Fibroblast of lung (primary cell): ENCODE results near the gene PHF3. TPM values are rescaled to one million over a fixed set of nuclear protein-coding genes. Genes with fewer than 3 reads are reported as not detected.
"Not testable (repeated sequence)": the region's sequence is repeated elsewhere in the genome, so short reads cannot be mapped to it uniquely, and the experiment has no call there.

Experiments used
- DNase-seq, 2 donors: peaks; one replicate each; pipeline versions ENCODE4 v3.0.0 to v3.0.0-alpha.2; 2010; ENCODE audit warnings: low read depth in 2 of 2
- H2AFZ ChIP-seq: 2 replicates; pipeline ENCODE4 v1.5.1; 2012; ENCODE audit warnings: low read length, control low read depth, inconsistent platforms
- H3K27ac ChIP-seq: 2 replicates; pipeline ENCODE4 v1.5.1; 2011; ENCODE audit warnings: low read length, control low read depth; ENCODE audit not compliant: insufficient read depth
- H3K27me3 ChIP-seq: 2 replicates; pipeline ENCODE4 v1.5.1; 2011; ENCODE audit warnings: mild to moderate bottlenecking, low read length; ENCODE audit not compliant: control insufficient read depth, insufficient read depth
- H3K36me3 ChIP-seq: 2 replicates; pipeline ENCODE4 v1.5.1; 2011; ENCODE audit warnings: low read length; ENCODE audit not compliant: control insufficient read depth, insufficient read depth
- H3K4me1 ChIP-seq: 2 replicates; pipeline ENCODE4 v1.5.1; 2011; ENCODE audit warnings: low read length; ENCODE audit not compliant: control insufficient read depth, insufficient read depth; ENCODE audit errors: extremely low read depth
- H3K4me2 ChIP-seq: 2 replicates; pipeline ENCODE4 v1.5.1; 2011; ENCODE audit warnings: low read length, control low read depth; ENCODE audit not compliant: insufficient read depth; ENCODE audit errors: extremely low read depth
- H3K4me3 ChIP-seq, 4 experiments: fragments of 200-600 bp in 1 of 4; sonication (generic) in 1 of 4; replicated peaks in 1 of 4; 2 replicates each; pipeline ENCODE4 v1.5.1; 2011 to 2016; ENCODE audit warnings: low read length in 4 of 4, low read depth in 3 of 4, mild to moderate bottlenecking in 3 of 4, control low read depth in 2 of 4, inconsistent platforms in 1 of 4, mixed read lengths in 1 of 4; ENCODE audit not compliant: insufficient read depth in 1 of 4; ENCODE audit errors: control extremely low read depth in 1 of 4
- H3K79me2 ChIP-seq: 2 replicates; pipeline ENCODE4 v1.5.1; 2012; ENCODE audit warnings: mild to moderate bottlenecking, low read length, inconsistent platforms; ENCODE audit not compliant: control insufficient read depth, insufficient read depth
- H3K9ac ChIP-seq: 2 replicates; pipeline ENCODE4 v1.5.1; 2011; ENCODE audit warnings: mild to moderate bottlenecking, low read length, control low read depth; ENCODE audit not compliant: insufficient read depth
- H3K9me3 ChIP-seq: 2 replicates; pipeline ENCODE4 v1.5.1; 2012; ENCODE audit warnings: low read depth, low read length; ENCODE audit not compliant: control insufficient read depth, insufficient read depth
- H4K20me1 ChIP-seq: 2 replicates; pipeline ENCODE4 v1.5.1; 2011; ENCODE audit warnings: low read length; ENCODE audit not compliant: control insufficient read depth, insufficient read depth; ENCODE audit errors: extremely low read depth
- CTCF ChIP-seq, 2 donors: IDR thresholded peaks in 1 of 2; conservative IDR thresholded peaks in 1 of 2; 1 replicate in 1 of 2; 2 replicates in 1 of 2; pipeline ENCODE4 v1.5.1; 2011 to 2012; ENCODE audit warnings: low read length in 2 of 2, control low read depth in 1 of 2, inconsistent platforms in 1 of 2, low read depth in 1 of 2, mild to moderate bottlenecking in 1 of 2
- EZH2 ChIP-seq: IDR thresholded peaks from 2 replicates; pipeline ENCODE4 v1.5.1; 2012; ENCODE audit warnings: low read length, control low read depth, mild to moderate bottlenecking; ENCODE audit errors: missing control alignments
- polyA plus RNA-seq, 2 donors: library from polyadenylated mRNA; depleted of rRNA in 1 of 2; stranded (reverse) in 1 of 2; unstranded in 1 of 2; fragments of >200 nt; gene quantifications; 2 replicates each; pipeline ENCODE4 v1.2.1, GENCODE V29; 2011 to 2012; ENCODE audit warnings: missing spikeins in 1 of 2
- total RNA-seq: library from RNA; depleted of rRNA; stranded (reverse); fragments of >200 nt; gene quantifications from 2 replicates; pipeline ENCODE4 v1.2.1, GENCODE V29; 2014

Gene PHF3
- total and polyA plus RNA-seq, 2 donors (not counting 1 experiment from before 2014, with no cell fraction given), result 22.2 to 71.5 TPM

GRCh38 chr6:63734923-63735322 is 99.3 kb downstream of the PHF3 start:
- no peaks in the 10 kb centered on the region for H3K9me3 ChIP-seq
- no peak overlapping the region for H3K4me3 ChIP-seq
- TF ChIP-seq EZH2, result no peak
- no peak for TF ChIP-seq CTCF (conservative IDR thresholded peaks at IDR 0.05 in 1 of 2, IDR thresholded peaks at IDR 0.05 in 1 of 2; ENCODE audit: low read depth in 1 of 2, low read length in 2 of 2)

DNA sequence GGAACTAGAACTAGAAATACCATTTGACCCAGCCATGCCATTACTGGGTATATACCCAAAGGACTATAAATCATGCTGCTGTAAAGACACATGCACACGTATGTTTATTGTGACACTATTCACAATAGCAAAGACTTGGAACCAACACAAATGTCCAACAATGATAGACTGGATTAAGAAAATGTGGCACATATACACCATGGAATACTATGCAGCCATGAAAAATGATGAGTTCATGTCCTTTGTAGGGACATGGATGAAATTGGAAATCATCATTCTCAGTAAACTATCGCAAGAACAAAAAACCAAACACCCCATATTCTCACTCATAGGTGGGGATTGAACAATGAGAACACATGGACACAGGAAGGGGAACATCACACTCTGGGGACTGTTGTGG is 102.6 kb downstream of the PHF3 start:
- not testable (repeated sequence) for H3K36me3 ChIP-seq, H3K4me1 ChIP-seq, H3K9me3 ChIP-seq, H4K20me1 ChIP-seq, H3K4me2 ChIP-seq, H2AFZ ChIP-seq, DNase-seq, H3K27ac ChIP-seq, H3K79me2 ChIP-seq, H3K4me3 ChIP-seq, H3K27me3 ChIP-seq, H3K9ac ChIP-seq

More at GRCh38 chr6:63734923-63735322, 99.3 kb downstream of the PHF3 start:
- H3K4me1 ChIP-seq, result peaks cover 4% of the 10 kb centered on the region
- H3K9ac ChIP-seq, result no peak overlapping the region
- no peaks in the 10 kb centered on the region for H3K27me3 ChIP-seq
- H3K4me2 ChIP-seq, result no peak overlapping the region
- no peaks in the 10 kb centered on the region for H3K79me2 ChIP-seq
- no peak overlapping the region for H2AFZ ChIP-seq
- H3K27ac ChIP-seq, result no peak overlapping the region
- H4K20me1 ChIP-seq, result no peaks in the 10 kb centered on the region
- no peak for DNase-seq
- H3K36me3 ChIP-seq, result no peaks in the 10 kb centered on the region

DNA sequence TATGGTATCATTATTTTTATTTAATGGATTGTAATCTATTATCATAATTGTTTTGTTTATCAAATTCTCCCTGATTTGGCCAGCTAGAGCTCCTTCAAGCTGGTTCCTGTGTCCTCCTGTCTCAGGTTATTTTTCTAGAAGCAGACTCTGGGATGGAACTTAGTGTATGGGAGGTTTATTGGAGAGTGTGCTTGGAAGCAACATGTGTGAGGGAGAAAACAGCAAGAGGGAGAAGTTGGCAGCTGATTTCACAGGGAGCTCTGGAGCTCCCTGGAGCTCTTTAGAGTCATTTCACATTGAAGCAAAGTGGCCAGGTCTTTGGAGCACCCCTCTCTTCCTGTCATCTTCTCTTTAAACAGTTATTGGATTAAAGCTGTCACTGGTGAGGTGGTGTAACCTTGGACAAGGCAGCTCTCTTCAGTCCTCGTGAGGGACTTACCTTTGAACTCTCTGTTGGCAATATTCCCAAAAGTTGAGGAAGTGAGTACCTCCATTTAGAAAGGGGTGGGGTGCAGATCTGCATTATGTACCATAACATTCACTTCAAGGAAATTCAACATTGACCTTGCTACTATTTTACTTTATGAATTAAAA is 103.6 kb downstream of the PHF3 start:
- no peaks in the 10 kb centered on the region for H3K9me3 ChIP-seq
- H3K27ac ChIP-seq, result no peak overlapping the region
- no peak overlapping the region for H3K9ac ChIP-seq
- DNase-seq, result no peak
- no peak for TF ChIP-seq EZH2
- H3K79me2 ChIP-seq, result no peaks in the 10 kb centered on the region
- no peak overlapping the region for H2AFZ ChIP-seq
- H3K4me2 ChIP-seq, result no peak overlapping the region
- H3K4me1 ChIP-seq, result no peaks in the 10 kb centered on the region
- no peaks in the 10 kb centered on the region for H3K27me3 ChIP-seq
- no peak overlapping the region for H3K4me3 ChIP-seq
- H3K36me3 ChIP-seq, result no peaks in the 10 kb centered on the region
- H4K20me1 ChIP-seq, result no peaks in the 10 kb centered on the region

DNA sequence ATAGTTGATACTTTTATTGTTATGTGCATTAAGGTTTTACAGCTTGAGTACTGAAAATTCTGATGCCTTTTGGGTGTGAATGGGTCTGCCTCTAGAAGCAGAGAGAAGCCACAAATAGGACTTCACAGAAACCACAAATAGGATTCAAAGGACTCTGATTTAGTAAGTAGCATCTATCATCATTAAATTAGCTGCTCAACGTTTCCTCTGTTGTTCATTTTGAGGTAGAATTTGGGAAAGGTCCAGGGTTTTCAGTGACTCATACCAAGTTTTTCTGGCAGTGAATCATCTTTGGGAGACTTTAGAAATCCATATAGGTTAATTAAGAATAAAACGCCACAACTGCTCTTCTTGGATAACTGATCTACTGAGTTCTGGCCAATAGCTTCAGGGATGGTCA is 105.1 kb downstream of the PHF3 start:
- DNase-seq, result peak; percentile 82 to 90
- no peaks in the 10 kb centered on the region for H3K9me3 ChIP-seq
- H3K36me3 ChIP-seq, result no peaks in the 10 kb centered on the region
- H2AFZ ChIP-seq, result no peak overlapping the region
- H3K27me3 ChIP-seq, result no peaks in the 10 kb centered on the region
- no peaks in the 10 kb centered on the region for H4K20me1 ChIP-seq
- H3K4me1 ChIP-seq, result no peaks in the 10 kb centered on the region
- H3K4me3 ChIP-seq, result no peak overlapping the region
- no peak overlapping the region for H3K9ac ChIP-seq
- TF ChIP-seq CTCF (conservative IDR thresholded peaks at IDR 0.05 in 1 of 2, IDR thresholded peaks at IDR 0.05 in 1 of 2; ENCODE audit: low read depth in 1 of 2, low read length in 2 of 2), result no peak
- no peak for TF ChIP-seq EZH2
- no peak overlapping the region for H3K27ac ChIP-seq
- H3K4me2 ChIP-seq, result no peak overlapping the region
- H3K79me2 ChIP-seq, result no peaks in the 10 kb centered on the region
